B cell (primary cell): ENCODE data around the gene FAM72D.
"Not testable (repeated sequence)": the region's sequence is repeated elsewhere in the genome, so short reads cannot be mapped to it uniquely, and the experiment has no call there.

ENCODE experiments used
- CTCF ChIP-seq: fragments of 200-600 bp; IDR thresholded peaks from one replicate; pipeline ENCODE4 v1.8.0; 2022; ENCODE audit warnings: antibody characterized with exemption, mild to moderate bottlenecking
- EZH2 ChIP-seq: IDR thresholded peaks from 2 replicates; pipeline ENCODE4 v1.6.1; 2012; ENCODE audit warnings: borderline replicate concordance, low read depth, mild to moderate bottlenecking, moderate library complexity, low read length; ENCODE audit not compliant: insufficient read depth, poor library complexity, severe bottlenecking

DNA sequence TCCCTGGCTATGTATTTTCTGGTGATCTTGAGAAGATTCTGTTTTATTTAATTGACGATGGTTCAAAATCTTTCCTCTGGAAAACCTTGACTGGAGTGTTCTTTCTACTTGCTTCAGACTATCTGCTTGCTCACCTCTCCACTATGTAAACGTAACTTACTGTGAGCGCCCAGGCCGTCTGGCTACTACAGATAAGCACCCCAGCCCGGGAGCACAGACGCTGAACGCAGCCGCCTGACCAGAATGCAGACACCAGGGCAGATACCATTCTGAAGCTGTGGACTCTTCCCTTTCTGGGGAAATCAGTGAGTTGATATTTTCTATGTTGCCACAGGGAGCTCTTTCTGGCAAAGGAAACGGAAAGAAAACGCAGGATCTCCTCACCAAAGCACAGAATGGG is 29.3 kb upstream of the FAM72D start:
- not testable (repeated sequence) for TF ChIP-seq CTCF, EZH2
